HL-60 (cell line): ENCODE measurements around the gene IL1RL1.

ENCODE experiments used
- SPI1 ChIP-seq: IDR thresholded peaks from 2 replicates; pipeline ENCODE4 v1.6.1; 2012; ENCODE audit warnings: low read depth, mild to moderate bottlenecking, borderline replicate concordance
- TF ChIP-seq, protein P1 (sequence below): IDR thresholded peaks from one replicate; pipeline ENCODE4 v1.5.1; 2011; ENCODE audit warnings: low read length, control low read depth, inconsistent platforms; ENCODE audit not compliant: insufficient read depth

DNA sequence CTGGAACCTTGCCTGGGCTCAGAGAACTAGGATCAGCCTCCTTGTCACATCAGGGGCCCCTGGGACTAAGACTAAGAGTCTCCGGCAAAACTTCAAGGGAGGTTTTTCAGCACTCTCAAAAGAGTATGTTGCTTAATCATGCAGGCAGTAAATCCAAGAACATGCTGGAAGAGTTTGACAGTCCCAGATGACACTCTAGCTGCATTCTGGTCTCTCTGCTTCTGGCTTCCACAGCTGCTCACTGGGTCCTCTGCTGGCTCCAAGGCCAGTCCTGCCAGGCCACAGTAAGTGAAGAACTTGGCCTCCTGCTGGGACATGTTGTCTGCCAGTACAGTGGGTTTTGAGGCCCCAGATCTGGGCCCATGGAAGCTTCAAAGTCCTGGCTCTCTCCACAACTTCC is 45.2 kb upstream of the IL1RL1 start:
- TF ChIP-seq, protein P1, sequence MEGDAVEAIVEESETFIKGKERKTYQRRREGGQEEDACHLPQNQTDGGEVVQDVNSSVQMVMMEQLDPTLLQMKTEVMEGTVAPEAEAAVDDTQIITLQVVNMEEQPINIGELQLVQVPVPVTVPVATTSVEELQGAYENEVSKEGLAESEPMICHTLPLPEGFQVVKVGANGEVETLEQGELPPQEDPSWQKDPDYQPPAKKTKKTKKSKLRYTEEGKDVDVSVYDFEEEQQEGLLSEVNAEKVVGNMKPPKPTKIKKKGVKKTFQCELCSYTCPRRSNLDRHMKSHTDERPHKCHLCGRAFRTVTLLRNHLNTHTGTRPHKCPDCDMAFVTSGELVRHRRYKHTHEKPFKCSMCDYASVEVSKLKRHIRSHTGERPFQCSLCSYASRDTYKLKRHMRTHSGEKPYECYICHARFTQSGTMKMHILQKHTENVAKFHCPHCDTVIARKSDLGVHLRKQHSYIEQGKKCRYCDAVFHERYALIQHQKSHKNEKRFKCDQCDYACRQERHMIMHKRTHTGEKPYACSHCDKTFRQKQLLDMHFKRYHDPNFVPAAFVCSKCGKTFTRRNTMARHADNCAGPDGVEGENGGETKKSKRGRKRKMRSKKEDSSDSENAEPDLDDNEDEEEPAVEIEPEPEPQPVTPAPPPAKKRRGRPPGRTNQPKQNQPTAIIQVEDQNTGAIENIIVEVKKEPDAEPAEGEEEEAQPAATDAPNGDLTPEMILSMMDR: no peak
- TF ChIP-seq SPI1: no peak
